ENCODE data around the gene XPNPEP3.
"Not testable (repeated sequence)": the region's sequence is repeated elsewhere in the genome, so short reads cannot be mapped to it uniquely, and the experiment has no call there.

XPNPEP3 gene

GRCh38 chr22:40862013-40862412 is 5.1 kb downstream of the XPNPEP3 start, which contains the start of gene DNAJB7:
Gene DNAJB7 (minus strand): TSS chr22:40862113. CDS start chr22:40861994, 119 bp downstream.
- Histone ChIP-seq H3K36me3 (ENCODE audit: insufficient read depth, insufficient read length, low read length) (peaks cover 35% of the 10 kb centered on the region), H3K9ac (ENCODE audit: insufficient read length, low read depth) (no peak within 1 kb of the TSS), H3K9me3 (ENCODE audit: insufficient read depth, low read length) (no peaks in the 10 kb centered on the region), H3K4me3 (ENCODE audit: insufficient read length, low read depth) (no peak within 1 kb of the TSS), H3K27me3 (ENCODE audit: insufficient read depth, insufficient read length) (no peaks in the 10 kb centered on the region), H3K4me1 (ENCODE audit: insufficient read depth, insufficient read length) (no peaks in the 10 kb centered on the region)
- no peak for DNase-seq (ENCODE audit: low read depth, low spot score)
- TF ChIP-seq SUZ12 (IDR thresholded peaks at IDR 0.05; ENCODE audit: extremely low read depth, insufficient read depth, insufficient read length) = no peak
- no peak for TF ChIP-seq YY1 (IDR thresholded peaks at IDR 0.05; ENCODE audit: insufficient read depth, insufficient read length)
- TF ChIP-seq ZNF274 (IDR thresholded peaks at IDR 0.05; ENCODE audit: low read depth, low read length) = no peak

- no peak for TF ChIP-seq SUZ12 (IDR thresholded peaks at IDR 0.05; ENCODE audit: extremely low read depth, insufficient read depth, insufficient read length)
- TF ChIP-seq YY1 (IDR thresholded peaks at IDR 0.05; ENCODE audit: insufficient read depth, insufficient read length) = no peak
- TF ChIP-seq ZNF274 (IDR thresholded peaks at IDR 0.05; ENCODE audit: low read depth, low read length) = no peak
- no peak overlapping the region for H3K4me3 ChIP-seq (ENCODE audit: insufficient read length, low read depth)
- H3K9me3 ChIP-seq (ENCODE audit: insufficient read depth, low read length) = no peaks in the 10 kb centered on the region
- no peak overlapping the region for H3K9ac ChIP-seq (ENCODE audit: insufficient read length, low read depth)
- DNase-seq (ENCODE audit: low read depth, low spot score) = no peak
- H3K36me3 ChIP-seq (ENCODE audit: insufficient read depth, insufficient read length, low read length) = peaks cover 35% of the 10 kb centered on the region
- no peaks in the 10 kb centered on the region for H3K4me1 ChIP-seq (ENCODE audit: insufficient read depth, insufficient read length)
- no peaks in the 10 kb centered on the region for H3K27me3 ChIP-seq (ENCODE audit: insufficient read depth, insufficient read length)
Measured at GRCh38 chr22:40862537-40862936, 5.6 kb downstream of the XPNPEP3 start.

- no peak for TF ChIP-seq ZNF274 (IDR thresholded peaks at IDR 0.05; ENCODE audit: low read depth, low read length)
- TF ChIP-seq YY1 (IDR thresholded peaks at IDR 0.05; ENCODE audit: insufficient read depth, insufficient read length) = no peak
- TF ChIP-seq SUZ12 (IDR thresholded peaks at IDR 0.05; ENCODE audit: extremely low read depth, insufficient read depth, insufficient read length) = no peak
- DNase-seq (ENCODE audit: low read depth, low spot score) = no peak
- no peaks in the 10 kb centered on the region for H3K27me3 ChIP-seq (ENCODE audit: insufficient read depth, insufficient read length)
- no peak overlapping the region for H3K9ac ChIP-seq (ENCODE audit: insufficient read length, low read depth)
- H3K4me1 ChIP-seq (ENCODE audit: insufficient read depth, insufficient read length) = no peaks in the 10 kb centered on the region
- H3K36me3 ChIP-seq (ENCODE audit: insufficient read depth, insufficient read length, low read length) = peaks cover 30% of the 10 kb centered on the region
- H3K4me3 ChIP-seq (ENCODE audit: insufficient read length, low read depth) = no peak overlapping the region
- H3K9me3 ChIP-seq (ENCODE audit: insufficient read depth, low read length) = no peaks in the 10 kb centered on the region
Measured at GRCh38 chr22:40867109-40867508, 10.2 kb downstream of the XPNPEP3 start.

- H3K9me3 ChIP-seq (ENCODE audit: insufficient read depth, low read length); H3K4me1 ChIP-seq (ENCODE audit: insufficient read depth, insufficient read length); DNase-seq (ENCODE audit: low read depth, low spot score); H3K27me3 ChIP-seq (ENCODE audit: insufficient read depth, insufficient read length); H3K9ac ChIP-seq (ENCODE audit: insufficient read length, low read depth); H3K4me3 ChIP-seq (ENCODE audit: insufficient read length, low read depth): not testable (repeated sequence)
- H3K36me3 ChIP-seq (ENCODE audit: insufficient read depth, insufficient read length, low read length) = peaks cover 21% of the 10 kb centered on the region
Measured at GRCh38 chr22:40868379-40868778, 11.4 kb downstream of the XPNPEP3 start.

GRCh38 chr22:40874016-40874415 is 17.1 kb downstream of the XPNPEP3 start:
- H3K27me3 ChIP-seq (ENCODE audit: insufficient read depth, insufficient read length) = no peaks in the 10 kb centered on the region
- H3K36me3 ChIP-seq (ENCODE audit: insufficient read depth, insufficient read length, low read length) = peaks cover 21% of the 10 kb centered on the region
- DNase-seq (ENCODE audit: low read depth, low spot score) = no peak
- H3K4me3 ChIP-seq (ENCODE audit: insufficient read length, low read depth) = no peak overlapping the region
- H3K4me1 ChIP-seq (ENCODE audit: insufficient read depth, insufficient read length) = no peaks in the 10 kb centered on the region
- no peak overlapping the region for H3K9ac ChIP-seq (ENCODE audit: insufficient read length, low read depth)
- no peak for TF ChIP-seq ZNF274 (IDR thresholded peaks at IDR 0.05; ENCODE audit: low read depth, low read length)
- no peak for TF ChIP-seq YY1 (IDR thresholded peaks at IDR 0.05; ENCODE audit: insufficient read depth, insufficient read length)
- TF ChIP-seq SUZ12 (IDR thresholded peaks at IDR 0.05; ENCODE audit: extremely low read depth, insufficient read depth, insufficient read length) = no peak
- no peaks in the 10 kb centered on the region for H3K9me3 ChIP-seq (ENCODE audit: insufficient read depth, low read length)

- Histone ChIP-seq H3K36me3 (ENCODE audit: insufficient read depth, insufficient read length, low read length) (peaks cover 12% of the 10 kb centered on the region), H3K4me1 (ENCODE audit: insufficient read depth, insufficient read length) (no peaks in the 10 kb centered on the region), H3K9ac (ENCODE audit: insufficient read length, low read depth) (no peak overlapping the region), H3K27me3 (ENCODE audit: insufficient read depth, insufficient read length) (no peaks in the 10 kb centered on the region), H3K4me3 (ENCODE audit: insufficient read length, low read depth) (no peak overlapping the region), H3K9me3 (ENCODE audit: insufficient read depth, low read length) (no peaks in the 10 kb centered on the region)
- TF ChIP-seq ZNF274 (IDR thresholded peaks at IDR 0.05; ENCODE audit: low read depth, low read length) = no peak
- no peak for TF ChIP-seq YY1 (IDR thresholded peaks at IDR 0.05; ENCODE audit: insufficient read depth, insufficient read length)
- TF ChIP-seq SUZ12 (IDR thresholded peaks at IDR 0.05; ENCODE audit: extremely low read depth, insufficient read depth, insufficient read length) = no peak
- no peak for DNase-seq (ENCODE audit: low read depth, low spot score)
Measured at GRCh38 chr22:40875111-40875510, 18.2 kb downstream of the XPNPEP3 start.

GRCh38 chr22:40876907-40877306 is 20.0 kb downstream of the XPNPEP3 start:
- H3K4me1 ChIP-seq (ENCODE audit: insufficient read depth, insufficient read length) = no peaks in the 10 kb centered on the region
- H3K36me3 ChIP-seq (ENCODE audit: insufficient read depth, insufficient read length, low read length) = peaks cover 7% of the 10 kb centered on the region
- H3K27me3 ChIP-seq (ENCODE audit: insufficient read depth, insufficient read length) = no peaks in the 10 kb centered on the region
- H3K4me3 ChIP-seq (ENCODE audit: insufficient read length, low read depth) = no peak overlapping the region
- TF ChIP-seq YY1 (IDR thresholded peaks at IDR 0.05; ENCODE audit: insufficient read depth, insufficient read length) = no peak
- TF ChIP-seq ZNF274 (IDR thresholded peaks at IDR 0.05; ENCODE audit: low read depth, low read length) = no peak
- TF ChIP-seq SUZ12 (IDR thresholded peaks at IDR 0.05; ENCODE audit: extremely low read depth, insufficient read depth, insufficient read length) = no peak
- no peaks in the 10 kb centered on the region for H3K9me3 ChIP-seq (ENCODE audit: insufficient read depth, low read length)
- no peak overlapping the region for H3K9ac ChIP-seq (ENCODE audit: insufficient read length, low read depth)
- DNase-seq (ENCODE audit: low read depth, low spot score) = no peak

GRCh38 chr22:40877488-40877887 is 20.5 kb downstream of the XPNPEP3 start:
- TF ChIP-seq SUZ12 (IDR thresholded peaks at IDR 0.05; ENCODE audit: extremely low read depth, insufficient read depth, insufficient read length) = no peak
- no peak for TF ChIP-seq YY1 (IDR thresholded peaks at IDR 0.05; ENCODE audit: insufficient read depth, insufficient read length)
- no peak for TF ChIP-seq ZNF274 (IDR thresholded peaks at IDR 0.05; ENCODE audit: low read depth, low read length)
- no peak overlapping the region for H3K9ac ChIP-seq (ENCODE audit: insufficient read length, low read depth)
- H3K36me3 ChIP-seq (ENCODE audit: insufficient read depth, insufficient read length, low read length) = peaks cover 12% of the 10 kb centered on the region
- no peaks in the 10 kb centered on the region for H3K4me1 ChIP-seq (ENCODE audit: insufficient read depth, insufficient read length)
- H3K4me3 ChIP-seq (ENCODE audit: insufficient read length, low read depth) = no peak overlapping the region
- no peaks in the 10 kb centered on the region for H3K9me3 ChIP-seq (ENCODE audit: insufficient read depth, low read length)
- no peak for DNase-seq (ENCODE audit: low read depth, low spot score)
- no peaks in the 10 kb centered on the region for H3K27me3 ChIP-seq (ENCODE audit: insufficient read depth, insufficient read length)

Measured in NT2/D1 (cell line).